Measurements from ENCODE around the gene SLC45A3.

DNA sequence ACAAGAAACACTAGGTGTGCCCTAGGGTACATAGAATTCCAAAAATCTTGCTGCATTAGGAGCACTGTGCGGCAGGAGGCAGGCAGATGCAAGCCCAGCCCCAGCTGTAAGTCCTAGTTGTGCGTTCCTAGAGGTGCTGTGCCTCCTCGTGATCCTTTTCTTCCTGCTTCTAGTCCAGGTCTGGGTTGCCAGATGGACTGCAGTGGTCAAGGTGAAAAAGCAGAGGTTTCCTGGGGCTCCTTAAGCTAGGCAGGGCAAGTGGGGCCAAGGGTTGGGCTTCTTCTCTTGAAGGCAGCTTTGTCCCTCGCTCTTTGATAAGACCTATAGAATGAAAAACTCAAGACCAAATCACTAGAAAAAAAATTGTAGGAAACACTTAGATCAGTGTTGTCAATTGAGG is 21.6 kb upstream of the SLC45A3 start:
- TF ChIP-seq, protein P1, sequence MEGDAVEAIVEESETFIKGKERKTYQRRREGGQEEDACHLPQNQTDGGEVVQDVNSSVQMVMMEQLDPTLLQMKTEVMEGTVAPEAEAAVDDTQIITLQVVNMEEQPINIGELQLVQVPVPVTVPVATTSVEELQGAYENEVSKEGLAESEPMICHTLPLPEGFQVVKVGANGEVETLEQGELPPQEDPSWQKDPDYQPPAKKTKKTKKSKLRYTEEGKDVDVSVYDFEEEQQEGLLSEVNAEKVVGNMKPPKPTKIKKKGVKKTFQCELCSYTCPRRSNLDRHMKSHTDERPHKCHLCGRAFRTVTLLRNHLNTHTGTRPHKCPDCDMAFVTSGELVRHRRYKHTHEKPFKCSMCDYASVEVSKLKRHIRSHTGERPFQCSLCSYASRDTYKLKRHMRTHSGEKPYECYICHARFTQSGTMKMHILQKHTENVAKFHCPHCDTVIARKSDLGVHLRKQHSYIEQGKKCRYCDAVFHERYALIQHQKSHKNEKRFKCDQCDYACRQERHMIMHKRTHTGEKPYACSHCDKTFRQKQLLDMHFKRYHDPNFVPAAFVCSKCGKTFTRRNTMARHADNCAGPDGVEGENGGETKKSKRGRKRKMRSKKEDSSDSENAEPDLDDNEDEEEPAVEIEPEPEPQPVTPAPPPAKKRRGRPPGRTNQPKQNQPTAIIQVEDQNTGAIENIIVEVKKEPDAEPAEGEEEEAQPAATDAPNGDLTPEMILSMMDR (IDR thresholded peaks at IDR 0.05): no peak
- TF ChIP-seq POLR2A (IDR thresholded peaks at IDR 0.05): no peak
